ENCODE measurements around the gene SHMT2. TPM values are rescaled to one million over a fixed set of nuclear protein-coding genes. Genes with fewer than 3 reads are reported as not detected.
"Not testable (repeated sequence)": the region's sequence is repeated elsewhere in the genome, so short reads cannot be mapped to it uniquely, and the experiment has no call there.

SHMT2 gene
- total and polyA plus RNA-seq, 12 donors = 14.3 to 49.8 (median 27.1) TPM

- H3K9me3 ChIP-seq = no peaks in the 10 kb centered on the region
- no peak overlapping the region for H3K27ac ChIP-seq
- intact Hi-C loops (cut with DNase I) = no loop called here
- H3K27me3 ChIP-seq = no peaks in the 10 kb centered on the region
- H3K36me3 ChIP-seq = peaks cover 0 to 86% (median 33%) of the 10 kb centered on the region in 9 donors
- DNase-seq (no peak), ATAC-seq (no peak)
- H3K4me3 ChIP-seq = no peak overlapping the region
- no peak for TF ChIP-seq CTCF (IDR thresholded peaks at IDR 0.05)
- WGBS, 2 donors = 86 to 96% methylated on average over 7 of the region's 7 CpGs
- H3K4me1 ChIP-seq = peaks cover 3 to 52% (median 24%) of the 10 kb centered on the region in 9 donors
Measured at GRCh38 chr12:57268264-57268663, 38.8 kb downstream of the SHMT2 start.

- peaks cover 3 to 37% (median 23%) of the 10 kb centered on the region in 9 donors for H3K4me1 ChIP-seq
- H3K36me3 ChIP-seq = peaks cover 0 to 93% (median 33%) of the 10 kb centered on the region in 9 donors
- WGBS, 2 donors = 55 to 75% methylated on average over 1 of the region's 1 CpG
- ATAC-seq (no peak), DNase-seq (no peak)
- H3K27ac ChIP-seq = peak overlapping the region in 3 of 10 donors; percentile 21 to 78 (median 23)
- H3K4me3 ChIP-seq = no peak overlapping the region
- H3K9me3 ChIP-seq = no peaks in the 10 kb centered on the region
- H3K27me3 ChIP-seq = no peaks in the 10 kb centered on the region
- intact Hi-C loops (cut with DNase I) = no loop called here
- TF ChIP-seq CTCF (IDR thresholded peaks at IDR 0.05) = peak in 1 of 9 donors; percentile 5
Measured at GRCh38 chr12:57270966-57271470, 41.5 kb downstream of the SHMT2 start.

- ATAC-seq (peak; percentile 52 to 90 (median 78)), DNase-seq (peak; percentile 25 to 27)
- WGBS, 2 donors = 21 to 30% methylated on average over 7 of the region's 7 CpGs
- Histone ChIP-seq H3K36me3 (peaks cover 0 to 92% (median 25%) of the 10 kb centered on the region in 9 donors), H3K9me3 (no peaks in the 10 kb centered on the region), H3K27me3 (no peaks in the 10 kb centered on the region), H3K27ac (peak overlapping the region in 6 of 10 donors; percentile 40 to 78 (median 59)), H3K4me3 (no peak overlapping the region), H3K4me1 (peaks cover 3 to 40% (median 23%) of the 10 kb centered on the region in 9 donors)
- intact Hi-C loops (cut with DNase I) = no loop called here
- no peak for TF ChIP-seq CTCF (IDR thresholded peaks at IDR 0.05)
Measured at GRCh38 chr12:57272337-57273151, 43.0 kb downstream of the SHMT2 start.

- peaks cover 3 to 40% (median 23%) of the 10 kb centered on the region in 9 donors for H3K4me1 ChIP-seq
- H3K9me3 ChIP-seq = no peaks in the 10 kb centered on the region
- H3K4me3 ChIP-seq = no peak overlapping the region
- H3K36me3 ChIP-seq = peaks cover 0 to 92% (median 25%) of the 10 kb centered on the region in 9 donors
- no peaks in the 10 kb centered on the region for H3K27me3 ChIP-seq
- TF ChIP-seq CTCF (IDR thresholded peaks at IDR 0.05) = no peak
- ATAC-seq (no peak), DNase-seq (no peak)
- intact Hi-C loops (cut with DNase I) = no loop called here
- H3K27ac ChIP-seq = peak overlapping the region in 6 of 10 donors; percentile 40 to 78 (median 59)
Measured at GRCh38 chr12:57273516-57273915, 44.0 kb downstream of the SHMT2 start.

- 97 to 99% methylated on average over 6 of the region's 6 CpGs for WGBS, 2 donors
- not testable (repeated sequence) for H3K9me3 ChIP-seq, H3K27me3 ChIP-seq, ATAC-seq, H3K27ac ChIP-seq, DNase-seq, H3K4me3 ChIP-seq
- Histone ChIP-seq H3K36me3 (peaks cover 0 to 95% (median 32%) of the 10 kb centered on the region in 9 donors), H3K4me1 (peaks cover 3 to 31% (median 20%) of the 10 kb centered on the region in 9 donors)
- intact Hi-C loops (cut with DNase I) = loop anchor here in 2 of 10 donors (5.0 kb wide), 1 partner anchor 64 kb away; no protein-coding TSS in a partner anchor
Measured at GRCh38 chr12:57276233-57276632, 46.7 kb downstream of the SHMT2 start.

Measured in heart right ventricle (tissue), 16 donors.